ENCODE data around the gene JAKMIP1.

Gene JAKMIP1

DNA sequence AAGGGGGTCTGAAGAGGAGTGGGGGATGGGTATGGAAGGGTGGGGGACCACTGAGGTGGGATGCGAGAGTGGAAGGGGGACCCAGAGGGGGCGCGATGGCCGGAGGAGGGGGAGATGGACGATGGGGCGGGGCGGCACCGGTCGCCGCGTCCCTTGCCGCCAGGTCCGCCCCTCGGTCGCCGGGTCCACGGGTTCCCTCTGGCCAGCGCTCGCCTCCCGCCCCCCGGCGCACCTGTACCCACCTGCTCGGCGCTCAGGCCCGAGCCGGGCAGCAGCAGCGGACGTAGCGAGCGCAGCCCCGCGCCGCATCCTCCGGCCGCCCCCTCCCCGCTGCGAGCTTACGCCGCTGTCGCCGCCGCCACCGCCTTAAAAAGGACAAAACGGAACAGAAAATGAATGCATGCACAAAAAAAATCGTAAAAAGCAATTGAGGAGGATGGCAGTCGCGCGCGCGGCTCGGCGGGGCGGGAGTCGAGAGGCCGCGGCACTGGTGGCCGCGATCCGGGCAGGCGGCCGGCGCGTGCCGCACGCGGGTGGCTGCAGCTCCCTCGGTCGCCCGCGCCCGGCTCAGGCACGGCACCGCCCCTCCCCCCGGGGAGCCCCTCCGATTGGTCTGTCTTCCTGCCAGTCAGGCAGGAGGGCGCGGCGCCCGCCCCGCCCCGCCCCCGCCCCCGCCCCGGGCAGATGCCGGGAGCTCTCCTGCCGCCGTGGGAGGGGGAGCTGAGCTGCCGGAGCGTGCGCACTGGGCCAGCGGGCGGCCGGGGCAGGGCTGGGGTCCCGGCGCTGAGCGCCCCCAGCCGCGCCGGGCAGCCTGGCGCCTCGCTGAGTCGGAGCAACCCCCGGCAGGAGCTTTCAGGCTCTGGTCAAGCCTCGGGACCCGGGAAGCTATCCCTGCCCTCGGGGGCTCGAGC lies at the start of gene JAKMIP1:
Gene JAKMIP1 (minus strand): TSS at position 539 of the 911 bp plus-strand sequence. CDS start 87,699 bp downstream, outside the sequence.
- DNase-seq = peak; percentile 70

DNA sequence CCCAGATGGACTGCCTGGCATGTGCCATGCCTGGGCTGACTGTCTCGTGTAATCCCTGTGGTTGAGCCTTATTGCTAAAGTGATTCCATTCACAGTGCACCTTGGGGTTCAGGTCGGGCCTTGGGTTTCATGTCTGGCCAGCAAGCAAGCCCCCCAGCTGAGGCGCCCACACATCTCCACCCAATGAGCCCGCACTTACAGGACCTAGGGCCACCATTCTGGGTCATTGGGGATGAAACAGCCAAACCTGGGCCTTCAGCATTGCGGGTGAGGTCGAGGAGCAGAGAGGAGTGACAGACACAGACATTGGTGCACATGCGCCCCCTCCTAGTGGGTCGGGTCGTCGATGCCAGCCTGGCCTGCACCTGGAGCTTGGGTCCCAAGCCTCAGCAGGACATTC lies 48.0 kb upstream of the JAKMIP1 start:
- DNase-seq = no peak

GRCh38 chr4:6246170-6246634 lies 45.9 kb upstream of the JAKMIP1 start:
- DNase-seq = no peak

DNA sequence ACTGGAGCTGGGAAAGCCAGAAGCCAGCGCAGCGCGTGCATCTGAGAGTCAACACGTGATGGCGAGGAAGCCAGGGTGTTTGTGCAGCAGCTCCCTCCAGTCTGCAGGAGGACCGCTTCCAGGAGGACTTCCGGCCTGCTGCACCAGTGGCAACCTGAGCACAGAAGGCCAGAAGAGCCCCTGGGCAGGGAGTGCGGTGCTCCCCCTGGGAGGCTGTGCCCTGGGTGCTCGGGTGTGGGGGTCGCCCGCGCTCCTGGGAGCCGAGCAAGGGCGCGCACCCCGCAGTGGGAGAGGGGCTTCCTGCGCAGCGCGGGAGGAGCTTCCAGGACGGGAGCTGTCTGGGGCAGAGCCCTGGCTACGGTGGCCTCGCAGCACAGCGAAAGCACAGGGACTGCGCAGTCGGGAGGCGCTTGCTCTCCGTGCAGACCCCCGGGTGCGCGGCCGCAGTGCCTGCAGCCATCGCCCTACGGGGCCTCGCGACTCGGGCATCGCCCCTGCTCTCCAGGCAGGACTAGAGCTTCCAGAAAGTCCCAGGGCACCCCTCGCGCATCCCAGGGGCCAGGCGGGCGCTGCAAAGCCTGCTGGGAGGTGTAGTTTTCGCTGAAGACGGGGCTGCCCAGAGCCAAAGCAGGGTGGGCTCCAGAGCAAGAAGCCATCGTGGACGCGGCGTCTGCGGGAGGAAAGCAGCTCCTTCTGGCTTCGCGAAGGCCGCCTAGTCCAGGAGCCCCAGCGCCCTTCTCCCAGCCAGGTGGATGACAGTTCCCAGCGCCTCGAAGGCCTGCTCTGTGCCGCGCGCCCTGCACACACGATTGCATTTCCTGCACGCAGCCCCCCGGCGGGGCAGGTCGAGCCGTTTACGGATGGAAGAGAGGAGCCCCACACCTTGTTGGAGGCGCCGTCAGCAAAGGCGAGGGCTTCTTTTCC lies 45.2 kb upstream of the JAKMIP1 start:
- DNase-seq = peak; percentile 96

DNA sequence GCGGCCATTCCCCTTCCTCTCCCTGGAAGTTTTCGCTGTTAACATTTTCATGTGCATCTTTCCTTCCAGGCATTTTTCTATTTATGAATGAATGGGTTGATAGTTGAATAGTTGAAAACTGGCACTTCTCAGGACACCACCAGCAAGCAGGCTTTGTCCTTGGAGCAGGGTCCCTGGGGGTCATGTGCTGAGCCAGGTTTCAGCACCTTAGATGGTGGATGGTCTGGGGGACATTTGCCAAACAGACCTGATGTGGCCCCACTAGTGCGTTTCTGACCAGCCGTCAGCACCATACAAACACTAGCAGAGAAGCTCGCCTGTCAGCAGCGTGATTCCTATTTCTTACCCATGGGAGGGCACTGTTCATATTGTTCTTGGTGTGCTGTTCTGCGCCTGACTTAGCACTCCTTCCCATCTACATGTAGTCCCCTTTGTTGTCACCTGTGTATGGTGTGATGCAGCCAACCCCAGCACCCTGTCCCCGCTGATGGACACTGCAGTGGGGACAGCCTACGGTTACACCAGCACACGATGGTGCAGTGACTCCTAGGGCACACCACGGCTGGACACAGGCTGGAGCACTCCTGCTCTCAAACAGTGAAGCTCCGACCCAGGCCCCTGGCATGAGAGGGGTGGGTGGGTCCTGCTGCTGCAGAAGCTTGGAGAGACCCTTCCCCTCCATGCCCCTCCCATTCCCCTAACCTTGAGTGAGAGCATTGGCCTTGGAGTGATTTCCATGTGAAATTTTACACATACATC lies 42.1 kb upstream of the JAKMIP1 start:
- no peak for DNase-seq

GRCh38 chr4:6241062-6241845 lies 40.9 kb upstream of the JAKMIP1 start:
- no peak for DNase-seq

DNA sequence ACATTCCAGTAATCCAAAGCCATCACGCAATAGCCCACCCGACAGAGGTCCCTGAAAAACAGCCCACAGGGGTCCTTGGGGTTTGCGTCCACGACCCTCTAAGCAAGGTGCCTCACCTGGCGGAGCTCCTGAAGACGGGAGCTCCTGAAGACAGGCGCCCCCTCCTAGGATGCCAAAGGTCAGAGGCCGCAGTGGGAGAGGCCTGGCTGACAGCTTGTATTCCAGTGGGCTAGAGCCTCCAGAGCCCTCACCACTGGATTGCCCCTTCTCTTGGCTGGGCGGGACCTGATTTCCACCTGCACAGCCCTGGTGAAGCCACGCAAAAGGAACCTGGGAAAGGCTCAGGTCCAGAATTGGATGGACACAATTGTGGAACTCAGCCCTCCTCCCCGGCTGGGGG lies 39.6 kb upstream of the JAKMIP1 start:
- DNase-seq = no peak

GRCh38 chr4:6239486-6239885 lies 39.1 kb upstream of the JAKMIP1 start:
- no peak for DNase-seq

DNA sequence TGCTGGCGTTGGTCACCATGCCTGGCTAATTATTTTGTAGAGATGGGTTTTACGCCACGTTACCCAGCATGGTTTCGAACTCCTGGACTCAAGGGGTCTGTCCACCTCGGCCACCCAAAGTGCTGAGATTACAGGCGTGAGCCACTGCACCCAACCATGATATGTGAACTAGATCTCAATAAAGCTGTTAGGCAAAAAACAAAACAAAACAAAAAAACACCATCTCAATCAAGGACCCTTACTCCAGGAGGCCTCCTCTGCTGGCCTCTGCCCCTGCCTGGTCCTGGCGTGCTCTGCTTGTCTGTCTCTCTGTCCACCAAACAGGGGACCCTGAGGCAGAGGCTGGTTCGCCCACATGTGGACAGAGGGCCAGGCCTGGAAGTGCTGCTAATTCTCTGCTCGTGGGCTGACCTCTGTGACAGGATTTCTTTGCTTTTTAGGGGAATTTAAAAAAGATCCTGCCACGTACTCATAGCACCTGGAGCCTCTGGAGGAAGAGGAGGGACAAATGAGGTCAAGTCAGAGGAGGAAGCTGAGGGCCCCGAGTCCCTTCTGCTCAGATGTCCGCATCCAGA lies 36.6 kb upstream of the JAKMIP1 start:
- DNase-seq = no peak

- DNase-seq = no peak
Measured at GRCh38 chr4:6235901-6236640, 35.7 kb upstream of the JAKMIP1 start.

GRCh38 chr4:6235012-6235411 lies 34.7 kb upstream of the JAKMIP1 start:
- DNase-seq = no peak

- DNase-seq = no peak
Measured at GRCh38 chr4:6233929-6234328, 33.6 kb upstream of the JAKMIP1 start.

GRCh38 chr4:6232836-6233785 lies 32.8 kb upstream of the JAKMIP1 start:
- no peak for DNase-seq

GRCh38 chr4:6231663-6232165 lies 31.4 kb upstream of the JAKMIP1 start:
- DNase-seq = no peak

DNA sequence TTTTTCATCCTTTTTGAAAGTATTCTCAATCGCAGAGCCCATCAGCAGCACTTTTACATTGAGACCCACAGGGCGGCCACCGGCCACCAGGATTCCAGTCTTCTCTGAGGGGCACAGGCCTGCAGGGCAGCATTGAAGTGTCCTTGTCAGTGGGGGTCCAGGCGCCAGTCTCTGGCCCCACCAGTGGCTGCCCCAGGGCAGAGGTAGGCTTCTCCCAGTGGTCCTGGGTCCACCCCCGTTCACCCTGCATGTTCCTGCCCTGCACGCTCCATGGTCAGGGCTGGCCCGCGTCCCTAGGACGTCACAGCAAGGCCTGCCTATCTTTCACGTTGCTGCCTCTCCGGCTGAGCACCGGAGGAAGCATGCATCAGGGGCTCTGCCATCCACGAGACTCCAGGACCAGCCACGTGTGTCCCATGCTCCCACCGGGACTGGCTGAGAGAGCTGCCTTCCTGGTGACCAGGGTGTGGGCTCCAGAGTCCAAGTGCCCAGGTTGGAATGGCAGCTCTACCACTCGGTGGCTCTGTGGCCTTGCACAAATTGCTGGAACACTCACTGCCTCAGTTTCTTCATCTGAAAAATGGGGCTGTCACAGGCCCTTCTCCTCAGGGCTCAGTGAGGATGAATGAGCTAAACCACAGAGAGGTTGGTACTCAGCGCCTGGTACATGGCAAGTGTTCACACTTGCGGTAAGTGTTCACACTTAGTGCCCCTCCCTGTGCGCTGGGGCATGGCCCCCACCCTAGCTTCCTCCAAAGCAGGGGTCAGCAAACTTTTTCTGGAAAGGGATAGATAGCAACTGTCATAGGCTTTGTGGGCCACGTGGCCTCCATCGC lies 30.7 kb upstream of the JAKMIP1 start:
- DNase-seq = no peak

- no peak for DNase-seq
Measured at GRCh38 chr4:6230502-6230785, 30.1 kb upstream of the JAKMIP1 start.

- DNase-seq = no peak
Measured at GRCh38 chr4:6229671-6230501, 29.5 kb upstream of the JAKMIP1 start.

DNA sequence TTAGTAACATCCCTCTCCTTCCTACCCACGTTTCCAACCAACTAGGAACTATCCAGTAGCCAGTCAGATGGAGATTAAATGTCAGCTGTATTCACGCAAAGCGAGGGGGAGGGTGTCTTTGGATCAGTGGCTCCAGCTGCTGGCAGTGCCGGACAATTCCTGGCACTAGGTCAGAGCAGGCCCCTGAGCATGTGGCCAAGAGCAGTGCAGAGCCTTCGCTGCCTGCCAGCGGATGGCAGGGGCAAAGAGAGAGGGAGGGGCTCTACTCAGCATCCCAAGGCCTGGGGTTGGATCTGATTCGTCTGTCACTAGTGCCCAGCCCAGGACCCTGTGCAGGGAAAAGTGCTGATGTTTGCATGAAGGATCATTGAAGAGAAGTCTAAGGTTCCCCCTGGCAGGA lies 28.7 kb upstream of the JAKMIP1 start:
- DNase-seq = no peak

Measured in retina (tissue), 1 donor.